SJCRH30 (cell line): ENCODE results near the gene LDHD. TPM values are rescaled to one million over a fixed set of nuclear protein-coding genes. Genes with fewer than 3 reads are reported as not detected.

Experiments
- DNase-seq, 2 experiments: peaks; one replicate each; pipeline ENCODE4 v3.0.0-alpha.2; 2015 to 2020
- H3K27ac ChIP-seq: fragments of 250-450 bp; sonication (Bioruptor Pico); 2 replicates; pipeline ENCODE4 v1.5.1; 2020; ENCODE audit warnings: mild to moderate bottlenecking, moderate library complexity
- H3K27me3 ChIP-seq: fragments of 250-450 bp; sonication (Bioruptor Pico); 2 replicates; pipeline ENCODE4 v1.5.1; 2020; ENCODE audit warnings: mild to moderate bottlenecking, moderate library complexity
- H3K36me3 ChIP-seq: fragments of 250-450 bp; sonication (Bioruptor Pico); 2 replicates; pipeline ENCODE4 v1.5.1; 2020; ENCODE audit warnings: mild to moderate bottlenecking, moderate library complexity
- H3K4me1 ChIP-seq: fragments of 250-450 bp; sonication (Bioruptor Pico); 2 replicates; pipeline ENCODE4 v1.5.1; 2020; ENCODE audit warnings: mild to moderate bottlenecking, moderate library complexity
- H3K4me3 ChIP-seq: fragments of 250-450 bp; sonication (Bioruptor Pico); 2 replicates; pipeline ENCODE4 v1.5.1; 2020; ENCODE audit warnings: mild to moderate bottlenecking, moderate library complexity
- H3K9me3 ChIP-seq: fragments of 250-450 bp; sonication (Bioruptor Pico); replicated peaks from 2 replicates; pipeline ENCODE4 v1.5.1; 2020; ENCODE audit warnings: mild to moderate bottlenecking, moderate library complexity
- total RNA-seq: library from RNA; depleted of rRNA; stranded (reverse); fragments of >200 nt; shearing (Covaris generic); gene quantifications from 2 replicates; pipeline ENCODE4 v1.2.3, GENCODE V29; 2014; rRNA removed

Gene LDHD
- total RNA-seq, 1 experiment from 2014 or later, result 0.08 TPM

DNA sequence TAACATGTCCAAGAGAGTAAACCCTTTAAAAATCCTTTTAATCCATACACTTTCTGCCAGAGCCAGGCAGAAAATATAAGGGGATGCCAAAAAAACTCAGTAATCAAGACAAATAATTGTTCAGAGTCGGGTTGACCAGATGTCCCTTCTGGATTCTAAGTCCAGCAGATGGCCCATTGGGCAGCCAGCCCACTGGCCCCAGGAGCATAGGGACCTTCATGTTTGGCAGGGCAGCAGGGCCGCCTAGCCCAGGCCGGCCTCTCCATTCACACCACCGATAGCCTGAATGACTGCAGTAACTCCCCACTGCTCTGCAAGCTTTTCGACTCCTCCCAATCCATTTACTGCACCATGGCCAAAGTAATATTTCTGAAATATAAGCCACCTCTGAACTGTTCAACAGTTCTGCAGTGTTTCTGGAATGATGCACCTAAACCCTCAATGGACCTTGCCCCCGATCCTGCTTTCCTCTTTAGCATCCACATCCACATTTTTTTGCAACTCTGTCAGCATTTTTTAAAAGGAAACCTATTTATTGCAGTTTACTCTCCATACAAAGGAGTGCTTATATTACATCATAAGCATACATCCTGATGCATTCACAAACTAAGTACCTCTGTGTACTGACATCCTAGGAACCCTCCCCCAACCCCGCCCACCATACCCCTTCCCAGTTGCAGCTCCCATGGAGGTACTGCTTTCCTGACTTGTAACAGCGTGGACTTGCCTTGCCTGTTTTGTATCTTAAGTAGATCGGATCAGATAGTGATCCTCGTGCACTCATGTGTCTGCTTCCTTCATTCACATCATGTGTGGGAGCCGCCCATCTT, 46.4 kb downstream of the LDHD start:
- Histone ChIP-seq H3K4me3 (no peak overlapping the region), H3K36me3 (no peaks in the 10 kb centered on the region), H3K9me3 (no peaks in the 10 kb centered on the region), H3K27ac (no peak overlapping the region), H3K4me1 (no peaks in the 10 kb centered on the region), H3K27me3 (no peaks in the 10 kb centered on the region)
- no peak for DNase-seq

DNA sequence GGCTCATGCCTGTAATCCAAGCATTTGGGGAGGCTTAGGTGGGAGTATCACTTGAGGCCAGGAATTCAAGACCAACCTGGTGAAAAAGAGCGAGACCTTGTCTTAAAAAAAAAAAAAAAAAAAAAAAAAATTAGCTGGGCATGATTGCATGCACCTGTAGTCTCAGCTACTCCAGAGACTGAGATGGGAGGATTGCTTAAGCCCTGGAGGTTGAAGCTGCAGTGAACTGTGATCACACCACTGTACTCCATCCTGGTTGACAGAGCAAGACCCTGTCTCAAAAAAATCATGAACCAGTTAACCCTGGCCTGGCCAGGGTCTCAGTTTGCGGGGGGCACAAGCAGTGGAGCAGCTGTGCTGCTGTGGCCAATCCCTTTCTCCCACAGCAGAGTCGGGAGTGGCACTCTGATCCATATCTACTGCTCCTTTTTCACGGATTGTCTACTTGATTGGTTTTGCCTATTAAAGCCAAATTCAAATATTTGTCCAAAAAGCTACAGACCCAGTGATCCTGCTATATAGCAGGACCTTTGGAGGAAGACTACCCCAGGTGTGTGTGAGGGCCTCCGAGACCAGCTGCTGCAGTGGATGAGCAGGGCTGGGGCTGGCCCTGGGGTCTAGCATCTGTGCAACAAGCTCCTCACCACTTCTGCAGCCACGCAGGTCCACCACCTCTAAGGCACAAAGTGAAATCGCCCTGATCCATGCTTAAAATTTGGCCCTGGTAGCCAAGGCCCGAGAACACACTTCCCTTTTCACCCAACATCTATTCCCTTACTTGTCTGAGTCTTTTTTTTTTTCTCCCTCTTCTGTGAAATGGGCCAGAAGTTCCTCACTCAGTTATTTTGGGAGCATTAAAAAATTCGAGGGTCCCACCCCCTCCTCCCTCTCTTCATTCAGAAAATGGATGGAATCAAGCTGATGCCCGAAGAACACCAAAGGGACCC, 48.2 kb downstream of the LDHD start:
- Histone ChIP-seq H3K9me3 (no peaks in the 10 kb centered on the region), H3K27me3 (no peaks in the 10 kb centered on the region), H3K27ac (no peak overlapping the region), H3K4me1 (no peaks in the 10 kb centered on the region), H3K36me3 (no peaks in the 10 kb centered on the region), H3K4me3 (no peak overlapping the region)
- no peak for DNase-seq

DNA sequence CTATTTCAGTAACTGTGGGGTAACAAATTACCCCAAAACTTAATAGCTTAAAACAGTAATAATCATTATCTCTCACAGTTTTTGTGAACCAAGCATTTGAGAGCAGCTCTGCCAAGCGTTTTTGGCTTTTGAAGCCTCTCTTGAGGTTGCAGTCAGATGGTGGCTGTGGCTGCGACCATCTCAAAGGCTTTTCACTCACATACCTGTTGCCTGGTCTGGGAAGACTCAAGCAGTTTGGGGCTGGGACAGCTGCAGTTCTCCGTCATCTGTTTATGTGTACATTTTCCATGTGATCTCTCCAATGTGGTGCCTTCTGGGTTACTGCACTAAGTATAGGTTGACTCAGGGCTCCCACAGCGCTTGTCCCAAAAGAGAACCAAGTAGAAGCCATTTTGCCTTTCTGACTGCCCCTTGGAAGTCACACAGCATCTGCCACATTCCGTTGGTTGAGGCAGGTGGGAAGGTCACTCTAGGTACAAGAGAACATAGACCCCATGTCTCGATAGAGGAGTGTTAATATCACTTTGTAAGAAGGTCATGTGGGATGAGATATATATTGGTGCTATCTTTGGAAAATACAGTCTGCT, 49.6 kb downstream of the LDHD start:
- no peak overlapping the region for H3K4me3 ChIP-seq
- no peak overlapping the region for H3K27ac ChIP-seq
- DNase-seq, result no peak
- no peaks in the 10 kb centered on the region for H3K36me3 ChIP-seq
- H3K9me3 ChIP-seq, result no peaks in the 10 kb centered on the region
- no peaks in the 10 kb centered on the region for H3K27me3 ChIP-seq
- no peaks in the 10 kb centered on the region for H3K4me1 ChIP-seq

DNA sequence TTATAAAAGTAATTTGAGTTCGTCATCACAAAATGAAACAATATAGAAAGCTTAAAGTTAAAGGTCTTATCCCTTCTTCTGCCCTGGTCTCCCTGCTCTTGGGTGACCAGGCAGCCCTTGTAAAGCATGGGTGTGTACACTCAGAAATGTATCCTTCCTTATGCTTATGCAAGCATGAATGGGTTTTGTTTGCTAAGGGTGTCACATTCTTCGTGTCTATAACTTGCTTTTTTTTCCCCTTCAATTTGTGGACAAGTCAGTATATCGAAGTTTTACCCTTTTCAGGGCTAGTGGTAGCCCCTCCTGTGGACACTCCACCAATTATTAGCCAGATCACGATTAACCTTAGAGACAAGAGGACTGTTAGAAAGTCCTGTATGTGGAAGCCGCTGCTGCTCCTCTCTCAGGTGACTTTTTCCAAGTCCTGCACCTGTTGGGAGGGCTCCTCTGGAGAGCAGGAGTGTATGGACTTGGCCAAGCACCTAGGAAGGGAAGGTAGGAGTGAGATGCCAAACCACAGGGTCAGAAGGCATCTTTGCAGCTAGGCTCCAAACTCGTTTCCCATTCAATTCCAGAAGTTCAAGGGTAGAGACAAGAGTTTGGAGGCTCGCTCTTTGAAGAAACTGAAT, 50.9 kb downstream of the LDHD start:
- Histone ChIP-seq H3K27ac (no peak overlapping the region), H3K4me3 (no peak overlapping the region), H3K4me1 (no peaks in the 10 kb centered on the region), H3K9me3 (no peaks in the 10 kb centered on the region), H3K27me3 (no peaks in the 10 kb centered on the region), H3K36me3 (no peaks in the 10 kb centered on the region)
- no peak for DNase-seq

DNA sequence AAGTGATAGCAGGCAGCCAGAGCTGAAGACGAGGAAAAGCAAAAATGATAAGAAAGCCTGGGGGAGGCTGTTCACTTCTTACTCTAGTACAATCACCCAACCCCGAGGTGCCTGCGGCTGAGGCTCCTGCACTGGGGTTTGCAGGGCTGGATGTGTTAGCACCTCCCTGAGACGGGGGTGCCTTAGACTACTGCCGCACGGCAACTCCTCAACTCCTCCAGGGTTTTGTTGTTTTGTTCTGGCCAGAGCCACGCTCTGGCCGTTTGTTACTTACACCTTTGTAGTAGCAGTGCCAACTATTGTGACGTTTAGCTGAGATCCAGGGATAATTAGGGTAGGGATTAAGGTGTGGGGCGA, 51.5 kb downstream of the LDHD start:
- no peaks in the 10 kb centered on the region for H3K27me3 ChIP-seq
- no peaks in the 10 kb centered on the region for H3K4me1 ChIP-seq
- H3K4me3 ChIP-seq, result no peak overlapping the region
- no peak for DNase-seq
- H3K36me3 ChIP-seq, result no peaks in the 10 kb centered on the region
- H3K9me3 ChIP-seq, result no peaks in the 10 kb centered on the region
- H3K27ac ChIP-seq, result no peak overlapping the region

DNA sequence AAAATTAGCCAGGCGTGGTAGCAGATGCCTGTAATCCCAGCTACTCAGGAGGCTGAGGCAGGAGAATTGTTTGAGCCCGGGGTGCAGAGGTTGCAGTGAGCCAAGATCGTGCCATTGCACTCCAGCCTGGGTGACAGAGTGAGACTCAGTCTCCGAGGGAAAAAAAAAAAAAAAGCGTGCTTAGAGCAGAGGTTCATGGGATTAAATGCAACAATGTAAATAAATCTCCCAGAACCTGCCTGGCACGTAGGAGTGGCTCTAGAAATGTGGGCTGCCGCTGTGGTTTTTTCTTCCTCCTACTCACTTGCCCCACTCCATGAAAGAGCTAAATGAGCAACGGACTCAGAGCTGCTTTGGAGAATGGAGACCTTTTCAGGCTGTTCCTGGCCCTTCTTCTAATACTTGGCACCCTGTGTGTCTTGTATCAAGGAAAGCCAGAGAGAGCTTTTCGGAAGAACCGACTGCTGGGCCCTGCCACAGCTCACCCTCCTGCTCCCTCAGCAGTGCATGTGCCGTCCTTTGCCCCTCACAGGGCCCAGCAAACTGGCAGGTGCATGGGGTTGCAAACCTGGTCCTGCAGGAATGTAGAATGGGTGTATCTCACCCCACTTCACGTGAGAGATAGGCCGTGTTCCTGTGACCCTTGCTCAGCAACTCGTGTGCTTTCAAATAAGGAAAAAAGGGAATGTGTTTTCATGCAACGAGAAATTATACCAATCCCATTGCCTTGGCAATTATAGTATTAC, 52.0 kb downstream of the LDHD start:
- no peak overlapping the region for H3K4me3 ChIP-seq
- H3K9me3 ChIP-seq, result no peaks in the 10 kb centered on the region
- H3K4me1 ChIP-seq, result no peaks in the 10 kb centered on the region
- no peaks in the 10 kb centered on the region for H3K36me3 ChIP-seq
- DNase-seq, result no peak
- H3K27me3 ChIP-seq, result no peaks in the 10 kb centered on the region
- H3K27ac ChIP-seq, result no peak overlapping the region

DNA sequence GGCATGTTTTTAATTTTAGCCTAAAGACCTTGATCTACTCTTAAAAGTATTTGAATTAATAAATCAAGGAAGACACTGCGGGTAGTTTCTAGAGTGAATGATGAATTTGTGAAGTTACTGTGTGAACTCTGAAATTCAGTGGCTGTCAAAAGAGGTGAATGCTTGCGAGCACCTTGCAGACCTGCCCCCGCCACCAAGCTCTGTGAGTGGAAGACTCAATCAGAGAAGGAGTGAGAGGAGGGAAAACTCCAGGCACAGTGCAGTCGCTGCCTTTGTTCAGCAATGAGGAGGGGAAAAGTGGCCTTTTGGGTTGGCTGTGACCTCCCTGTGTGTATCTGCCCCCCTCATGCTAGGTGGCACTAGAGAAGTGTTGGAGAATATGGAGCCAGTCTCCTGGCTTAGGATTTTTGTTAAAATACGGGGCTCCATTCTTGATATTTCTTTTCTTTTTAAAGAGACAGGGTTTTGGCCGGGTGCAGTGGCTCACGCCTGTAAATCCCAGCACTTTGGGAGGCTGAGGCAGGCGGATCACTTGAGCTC, 53.0 kb downstream of the LDHD start:
- H3K36me3 ChIP-seq, result no peaks in the 10 kb centered on the region
- H3K9me3 ChIP-seq, result no peaks in the 10 kb centered on the region
- no peaks in the 10 kb centered on the region for H3K27me3 ChIP-seq
- H3K4me1 ChIP-seq, result no peaks in the 10 kb centered on the region
- H3K4me3 ChIP-seq, result no peak overlapping the region
- no peak overlapping the region for H3K27ac ChIP-seq
- no peak for DNase-seq

DNA sequence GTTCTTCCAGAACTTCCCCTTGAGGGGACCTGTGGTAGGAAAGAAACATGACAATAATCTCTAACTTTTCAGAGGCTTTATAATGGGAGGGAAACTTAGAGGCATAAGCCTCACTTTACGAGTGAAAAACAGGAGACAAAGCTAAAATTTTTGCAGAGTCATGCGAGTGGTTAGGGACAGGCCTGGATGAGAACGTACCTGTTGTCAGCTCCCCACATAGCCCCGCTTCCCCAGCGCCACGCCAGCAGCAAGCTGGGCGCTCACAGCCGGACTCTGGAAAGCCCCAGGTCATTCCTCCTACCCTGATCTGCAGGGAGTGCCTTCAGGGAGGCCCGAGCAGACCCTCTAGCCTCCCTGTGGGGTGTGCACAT, 53.6 kb downstream of the LDHD start:
- no peaks in the 10 kb centered on the region for H3K9me3 ChIP-seq
- H3K27me3 ChIP-seq, result no peaks in the 10 kb centered on the region
- no peaks in the 10 kb centered on the region for H3K36me3 ChIP-seq
- H3K4me1 ChIP-seq, result no peaks in the 10 kb centered on the region
- no peak for DNase-seq
- no peak overlapping the region for H3K27ac ChIP-seq
- no peak overlapping the region for H3K4me3 ChIP-seq

DNA sequence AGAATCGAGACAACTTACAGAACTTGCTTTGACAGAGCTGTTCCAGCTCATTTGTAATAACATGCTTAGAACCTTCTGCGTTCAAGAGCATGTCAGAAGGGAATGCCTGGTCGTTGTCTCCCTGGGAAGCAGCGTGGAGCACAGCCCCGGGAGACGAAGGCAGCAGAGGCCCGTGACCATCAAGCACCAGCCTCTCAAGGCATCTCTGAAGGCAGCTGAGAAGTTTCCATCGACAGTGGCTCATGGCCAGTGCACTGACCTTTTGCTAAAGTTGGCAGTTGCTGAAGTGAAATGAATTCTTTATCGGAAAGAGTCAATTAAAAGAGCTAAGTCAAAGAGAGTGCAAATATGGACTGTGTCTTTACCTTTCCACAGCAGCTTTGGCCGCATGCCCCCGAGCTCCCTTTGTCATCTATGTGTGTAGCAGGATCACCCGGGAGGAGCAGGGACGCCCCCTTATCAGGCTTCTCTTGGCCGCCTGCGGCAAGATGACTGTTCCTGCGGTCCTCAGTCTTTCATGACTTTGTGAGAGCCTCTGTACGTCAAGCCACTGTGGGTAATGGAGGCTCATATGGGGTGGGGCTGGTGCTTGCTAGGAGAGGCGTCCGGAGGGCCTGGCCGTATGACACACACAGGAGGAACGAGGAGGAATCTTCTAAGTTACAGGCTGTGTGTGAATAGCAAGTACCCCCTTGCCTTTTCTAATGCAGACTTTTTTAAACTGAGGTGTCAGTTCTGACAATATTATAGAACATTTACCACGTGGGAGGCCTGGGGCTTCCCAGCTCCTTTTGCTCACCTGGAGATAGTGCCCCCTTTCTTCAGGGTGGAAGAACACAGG, 54.2 kb downstream of the LDHD start:
- no peaks in the 10 kb centered on the region for H3K4me1 ChIP-seq
- no peaks in the 10 kb centered on the region for H3K27me3 ChIP-seq
- no peak overlapping the region for H3K4me3 ChIP-seq
- H3K27ac ChIP-seq, result no peak overlapping the region
- no peaks in the 10 kb centered on the region for H3K36me3 ChIP-seq
- DNase-seq, result no peak
- H3K9me3 ChIP-seq, result no peaks in the 10 kb centered on the region

Other genes with a start within 250 kb of the LDHD start
- gene WDR59, start 131.7 kb downstream of the LDHD start, total RNA-seq, result 13.6 and 17.9 TPM in 2 replicates
- 10.9 and 11.6 TPM in 2 replicates for gene ZNRF1, start 117.8 kb downstream of the LDHD start, total RNA-seq
- 8.4 and 10.9 TPM in 2 replicates for gene ZFP1, start 31.7 kb upstream of the LDHD start, total RNA-seq
- gene CTRB2, start 90.4 kb upstream of the LDHD start, total RNA-seq, result 0.56 TPM in 1 of 2 replicates, not detected in the other
- gene CTRB1, start 102.2 kb upstream of the LDHD start, total RNA-seq, result not detected in 2 replicates
- gene BCAR1, start 134.8 kb upstream of the LDHD start, total RNA-seq, result 17.4 and 21.7 TPM in 2 replicates